ENCODE data around the gene OSTF1.

Gene OSTF1

GRCh38 chr9:75184471-75184870 lies 96.2 kb downstream of the OSTF1 start:
- Histone ChIP-seq H3K23ac (ENCODE audit: low read length in 2 of 2) (no peak overlapping the region), H3K4me2 (ENCODE audit: low read length, poor library complexity, severe bottlenecking) (no peak overlapping the region), H3K27me3 (ENCODE audit: control insufficient read depth in 1 of 2, insufficient read depth in 1 of 2, low read length in 2 of 2) (no peaks in the 10 kb centered on the region), H2BK12ac (ENCODE audit: low read length in 2 of 2) (no peak overlapping the region), H3K36me3 (ENCODE audit: control insufficient read depth in 1 of 2, insufficient read depth in 2 of 2, low read depth in 1 of 2, low read length in 2 of 2) (peaks cover 0 to 4% of the 10 kb centered on the region in 2 experiments), H2BK120ac (ENCODE audit: low read depth, low read length) (no peak overlapping the region), H3K4ac (ENCODE audit: low read depth in 1 of 2, low read length in 2 of 2) (no peak overlapping the region), H3K4me3 (ENCODE audit: insufficient read depth in 1 of 2, low read depth in 1 of 2, low read length in 2 of 2) (no peak overlapping the region), H2AK5ac (ENCODE audit: low read length, severe bottlenecking) (no peak overlapping the region), H2AFZ (ENCODE audit: low read depth, low read length) (no peak overlapping the region), H3K18ac (ENCODE audit: low read depth in 1 of 2, low read length in 2 of 2) (no peak overlapping the region), H3K4me1 (ENCODE audit: control insufficient read depth, insufficient read depth, low read depth, low read length) (peaks cover 2% of the 10 kb centered on the region), H2BK15ac (ENCODE audit: low read depth, poor library complexity, severe bottlenecking) (no peak overlapping the region), H2BK5ac (ENCODE audit: low read depth, low read length, poor library complexity, severe bottlenecking) (no peak overlapping the region), H4K91ac (ENCODE audit: low read length) (no peak overlapping the region), H3K27ac (ENCODE audit: low read length, poor library complexity, severe bottlenecking) (no peak overlapping the region), H3K14ac (ENCODE audit: low read length in 2 of 2) (no peak overlapping the region), H3K9me3 (ENCODE audit: control insufficient read depth, low read length) (no peaks in the 10 kb centered on the region), H4K8ac (ENCODE audit: low read length) (no peak overlapping the region), H3K79me1 (replicated peaks; ENCODE audit: low read length, poor library complexity, severe bottlenecking) (no peaks in the 10 kb centered on the region), H3K9ac (ENCODE audit: low read length) (no peak overlapping the region)
- WGBS: 95% methylated on average over 2 of the region's 3 CpGs
- no peak for DNase-seq

- Histone ChIP-seq H2AK5ac (ENCODE audit: low read length, severe bottlenecking) (no peak overlapping the region), H3K4me2 (ENCODE audit: low read length, poor library complexity, severe bottlenecking) (no peak overlapping the region), H3K36me3 (ENCODE audit: control insufficient read depth in 1 of 2, insufficient read depth in 2 of 2, low read depth in 1 of 2, low read length in 2 of 2) (peaks cover 0 to 4% of the 10 kb centered on the region in 2 experiments), H3K27ac (ENCODE audit: low read length, poor library complexity, severe bottlenecking) (no peak overlapping the region), H3K4ac (ENCODE audit: low read depth in 1 of 2, low read length in 2 of 2) (no peak overlapping the region), H3K9me3 (ENCODE audit: control insufficient read depth, low read length) (no peaks in the 10 kb centered on the region), H3K4me3 (ENCODE audit: insufficient read depth in 1 of 2, low read depth in 1 of 2, low read length in 2 of 2) (no peak overlapping the region), H3K14ac (ENCODE audit: low read length in 2 of 2) (no peak overlapping the region), H2BK5ac (ENCODE audit: low read depth, low read length, poor library complexity, severe bottlenecking) (no peak overlapping the region), H3K9ac (ENCODE audit: low read length) (no peak overlapping the region), H3K23ac (ENCODE audit: low read length in 2 of 2) (no peak overlapping the region), H3K27me3 (ENCODE audit: control insufficient read depth in 1 of 2, insufficient read depth in 1 of 2, low read length in 2 of 2) (no peaks in the 10 kb centered on the region), H3K79me1 (replicated peaks; ENCODE audit: low read length, poor library complexity, severe bottlenecking) (no peaks in the 10 kb centered on the region), H3K4me1 (ENCODE audit: control insufficient read depth, insufficient read depth, low read depth, low read length) (peaks cover 2% of the 10 kb centered on the region), H2BK12ac (ENCODE audit: low read length in 2 of 2) (no peak overlapping the region), H2AFZ (ENCODE audit: low read depth, low read length) (no peak overlapping the region), H4K91ac (ENCODE audit: low read length) (no peak overlapping the region), H2BK15ac (ENCODE audit: low read depth, poor library complexity, severe bottlenecking) (no peak overlapping the region), H4K8ac (ENCODE audit: low read length) (no peak overlapping the region), H3K18ac (ENCODE audit: low read depth in 1 of 2, low read length in 2 of 2) (no peak overlapping the region), H2BK120ac (ENCODE audit: low read depth, low read length) (no peak overlapping the region)
- DNase-seq: peak; percentile 46
- WGBS: 18% methylated on average over 2 of the region's 4 CpGs
These were observed 97.4 kb downstream of the OSTF1 start for GRCh38 chr9:75185585-75186170.

- no peak overlapping the region for H3K27ac ChIP-seq (ENCODE audit: low read length, poor library complexity, severe bottlenecking)
- H3K4ac ChIP-seq (ENCODE audit: low read depth in 1 of 2, low read length in 2 of 2): no peak overlapping the region
- peaks cover 0 to 4% of the 10 kb centered on the region in 2 experiments for H3K36me3 ChIP-seq (ENCODE audit: control insufficient read depth in 1 of 2, insufficient read depth in 2 of 2, low read depth in 1 of 2, low read length in 2 of 2)
- H2BK5ac ChIP-seq (ENCODE audit: low read depth, low read length, poor library complexity, severe bottlenecking): no peak overlapping the region
- no peak overlapping the region for H4K91ac ChIP-seq (ENCODE audit: low read length)
- no peak overlapping the region for H3K14ac ChIP-seq (ENCODE audit: low read length in 2 of 2)
- DNase-seq: peak; percentile 36
- H2BK15ac ChIP-seq (ENCODE audit: low read depth, poor library complexity, severe bottlenecking): no peak overlapping the region
- no peak overlapping the region for H3K9ac ChIP-seq (ENCODE audit: low read length)
- H2AK5ac ChIP-seq (ENCODE audit: low read length, severe bottlenecking): no peak overlapping the region
- H4K8ac ChIP-seq (ENCODE audit: low read length): no peak overlapping the region
- H3K79me1 ChIP-seq (replicated peaks; ENCODE audit: low read length, poor library complexity, severe bottlenecking): no peaks in the 10 kb centered on the region
- WGBS: no CpG with 5 or more reads among the region's 4 CpGs
- no peak overlapping the region for H3K23ac ChIP-seq (ENCODE audit: low read length in 2 of 2)
- no peak overlapping the region for H2AFZ ChIP-seq (ENCODE audit: low read depth, low read length)
- H3K4me2 ChIP-seq (ENCODE audit: low read length, poor library complexity, severe bottlenecking): no peak overlapping the region
- H3K27me3 ChIP-seq (ENCODE audit: control insufficient read depth in 1 of 2, insufficient read depth in 1 of 2, low read length in 2 of 2): no peaks in the 10 kb centered on the region
- H3K4me1 ChIP-seq (ENCODE audit: control insufficient read depth, insufficient read depth, low read depth, low read length): no peaks in the 10 kb centered on the region
- H3K4me3 ChIP-seq (ENCODE audit: insufficient read depth in 1 of 2, low read depth in 1 of 2, low read length in 2 of 2): no peak overlapping the region
- H3K18ac ChIP-seq (ENCODE audit: low read depth in 1 of 2, low read length in 2 of 2): no peak overlapping the region
- no peak overlapping the region for H2BK120ac ChIP-seq (ENCODE audit: low read depth, low read length)
- no peaks in the 10 kb centered on the region for H3K9me3 ChIP-seq (ENCODE audit: control insufficient read depth, low read length)
- no peak overlapping the region for H2BK12ac ChIP-seq (ENCODE audit: low read length in 2 of 2)
These were observed 98.6 kb downstream of the OSTF1 start for GRCh38 chr9:75186767-75187380.

DNA sequence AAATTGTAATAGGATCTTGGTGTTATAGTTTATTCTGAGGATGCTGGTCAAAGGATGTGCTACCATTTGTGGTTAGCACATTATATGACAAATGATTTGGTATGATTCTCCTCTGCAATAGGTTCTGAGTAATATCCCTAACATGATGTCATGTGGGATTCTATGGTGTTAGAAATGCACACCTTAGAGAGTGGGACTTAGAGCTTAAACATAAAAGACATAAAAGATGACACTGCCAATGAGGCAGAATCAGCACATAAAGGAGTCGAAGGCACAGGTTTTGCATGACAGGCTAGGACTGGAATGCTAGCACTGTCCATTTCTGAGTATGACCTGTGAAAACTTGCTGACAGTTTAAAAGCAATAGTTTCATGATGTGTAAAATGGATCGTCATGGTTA lies 100.4 kb downstream of the OSTF1 start:
- no peak overlapping the region for H4K91ac ChIP-seq (ENCODE audit: low read length)
- H3K4me1 ChIP-seq (ENCODE audit: control insufficient read depth, insufficient read depth, low read depth, low read length): no peaks in the 10 kb centered on the region
- H3K79me1 ChIP-seq (replicated peaks; ENCODE audit: low read length, poor library complexity, severe bottlenecking): no peaks in the 10 kb centered on the region
- no peak overlapping the region for H2AFZ ChIP-seq (ENCODE audit: low read depth, low read length)
- no peak overlapping the region for H3K9ac ChIP-seq (ENCODE audit: low read length)
- H3K14ac ChIP-seq (ENCODE audit: low read length in 2 of 2): no peak overlapping the region
- no peaks in the 10 kb centered on the region for H3K9me3 ChIP-seq (ENCODE audit: control insufficient read depth, low read length)
- no peak overlapping the region for H3K18ac ChIP-seq (ENCODE audit: low read depth in 1 of 2, low read length in 2 of 2)
- H3K4me3 ChIP-seq (ENCODE audit: insufficient read depth in 1 of 2, low read depth in 1 of 2, low read length in 2 of 2): no peak overlapping the region
- no peak overlapping the region for H2BK12ac ChIP-seq (ENCODE audit: low read length in 2 of 2)
- H4K8ac ChIP-seq (ENCODE audit: low read length): no peak overlapping the region
- no peak overlapping the region for H3K23ac ChIP-seq (ENCODE audit: low read length in 2 of 2)
- H2BK15ac ChIP-seq (ENCODE audit: low read depth, poor library complexity, severe bottlenecking): no peak overlapping the region
- WGBS: 72% methylated on average over 1 of the region's 2 CpGs
- H3K27me3 ChIP-seq (ENCODE audit: control insufficient read depth in 1 of 2, insufficient read depth in 1 of 2, low read length in 2 of 2): no peaks in the 10 kb centered on the region
- H2BK120ac ChIP-seq (ENCODE audit: low read depth, low read length): no peak overlapping the region
- H3K27ac ChIP-seq (ENCODE audit: low read length, poor library complexity, severe bottlenecking): no peak overlapping the region
- no peak for DNase-seq
- H3K4me2 ChIP-seq (ENCODE audit: low read length, poor library complexity, severe bottlenecking): no peak overlapping the region
- H2BK5ac ChIP-seq (ENCODE audit: low read depth, low read length, poor library complexity, severe bottlenecking): no peak overlapping the region
- H3K36me3 ChIP-seq (ENCODE audit: control insufficient read depth in 1 of 2, insufficient read depth in 2 of 2, low read depth in 1 of 2, low read length in 2 of 2): no peaks in the 10 kb centered on the region
- no peak overlapping the region for H2AK5ac ChIP-seq (ENCODE audit: low read length, severe bottlenecking)
- no peak overlapping the region for H3K4ac ChIP-seq (ENCODE audit: low read depth in 1 of 2, low read length in 2 of 2)

Measured in mesenchymal stem cell (in vitro differentiated cells and primary cell).